SU-DHL-6 (cell line): ENCODE results near the gene CRELD1.

Experiments used
- CTCF ChIP-seq: fragments of 200-600 bp; sonication (generic); IDR thresholded peaks from one replicate; pipeline ENCODE4 v1.5.1; 2017; ENCODE audit warnings: antibody characterized with exemption, mild to moderate bottlenecking, low read length, moderate library complexity; ENCODE audit not compliant: insufficient read depth, poor library complexity, severe bottlenecking
- EZH2phosphoT487 ChIP-seq: fragments of 200-600 bp; sonication (generic), shearing (Covaris generic); conservative IDR thresholded peaks from 2 replicates; pipeline ENCODE4 v1.6.1; 2018; ENCODE audit warnings: mild to moderate bottlenecking, antibody characterized with exemption, low read length, moderate library complexity, mixed read lengths

GRCh38 chr3:9899289-9899791 lies 34.3 kb upstream of the CRELD1 start:
- no peak for TF ChIP-seq CTCF
- TF ChIP-seq EZH2phosphoT487, result no peak
